Kidney (tissue), 14 donors: ENCODE results near the gene MEGF11. TPM values are rescaled to one million over a fixed set of nuclear protein-coding genes. Genes with fewer than 3 reads are reported as not detected.

Source experiments
- DNase-seq, 5 donors: peaks; one replicate each; pipeline ENCODE4 v3.0.0-alpha.2; 2013 to 2020
- FAIRE-seq: peaks from 2 replicates; lab custom pipeline; 2012; peaks lifted over from hg19 to GRCh38; lab: Jason Lieb, UNC
- H3K27ac ChIP-seq, 2 donors: one replicate each; pipeline ENCODE4 v1.7.0; 2013; ENCODE audit warnings: low read depth in 2 of 2, low read length in 2 of 2, inconsistent platforms in 1 of 2
- H3K27me3 ChIP-seq: one replicate; pipeline ENCODE4 v1.7.1; 2013; ENCODE audit warnings: low read length, inconsistent platforms; ENCODE audit not compliant: control insufficient read depth, insufficient read depth
- H3K36me3 ChIP-seq, 3 donors: one replicate each; pipeline versions ENCODE4 v1.7.0 to v1.7.1; 2013; ENCODE audit warnings: low read length in 3 of 3, control low read depth in 1 of 3, inconsistent platforms in 1 of 3; ENCODE audit not compliant: insufficient read depth in 3 of 3, control insufficient read depth in 2 of 3
- H3K4me1 ChIP-seq, 3 donors: one replicate each; pipeline versions ENCODE4 v1.7.0 to v1.7.1; 2013; ENCODE audit warnings: low read length in 3 of 3, inconsistent platforms in 1 of 3, low read depth in 1 of 3; ENCODE audit not compliant: control insufficient read depth in 2 of 3, insufficient read depth in 2 of 3
- H3K4me3 ChIP-seq, 3 donors: one replicate each; pipeline versions ENCODE4 v1.7.0 to v1.8.1; 2013; ENCODE audit warnings: low read length in 3 of 3, control low read depth in 1 of 3, inconsistent platforms in 1 of 3
- H3K9ac ChIP-seq, 3 donors: one replicate each; pipeline versions ENCODE4 v1.7.0 to v1.7.1; 2013; ENCODE audit warnings: low read length in 3 of 3, control low read depth in 1 of 3, inconsistent platforms in 1 of 3
- H3K9me3 ChIP-seq, 3 donors: one replicate each; pipeline versions ENCODE4 v1.7.0 to v1.7.1; 2013; ENCODE audit warnings: low read length in 3 of 3, control low read depth in 1 of 3, inconsistent platforms in 1 of 3; ENCODE audit not compliant: control insufficient read depth in 2 of 3, insufficient read depth in 1 of 3
- CTCF ChIP-seq: IDR thresholded peaks from 3 replicates; pipeline ENCODE4 v1.5.1; 2012; ENCODE audit warnings: mild to moderate bottlenecking, moderate library complexity, borderline replicate concordance; ENCODE audit not compliant: insufficient read depth; ENCODE audit errors: extremely low read depth
- intact Hi-C: fragments of 100-400 bp; cut with DNase I; formaldehyde crosslinking; loops from one replicate; pipeline ENCODE4 v1.11.1; 2022
- polyA plus RNA-seq: library from polyadenylated mRNA; stranded (reverse); fragments of 350-450 nt; fragmentation: Illumina TruSeq; extraction: RNeasy Lipid Tissue Mini Kit (QIAGEN cat#74804); gene quantifications from one replicate; pipeline ENCODE4 v1.2.3, GENCODE V29; 2014; ENCODE audit warnings: low read depth, low replicate concordance; ENCODE audit not compliant: insufficient read depth
- total RNA-seq: library from RNA; stranded (reverse); fragmentation: NEBNext Ultra II Directional; extraction: Animal tissue kit (Norgen Biotek cat#: 25700); gene quantifications from one replicate; pipeline ENCODE4 v1.2.1, GENCODE V29; 2021
- donor health status: control.
- donor health status: control.
- donor health status: control.
- donor health status: control.
- donor health status: control.
- donor health status: DM: yes; HTN: yes; CAD: no.
- donor health status: Normal renal cell carcinoma (clear cell type).

Gene MEGF11
- total and polyA plus RNA-seq, 2 donors from 2014 or later, result 10.4 to 41.8 TPM

- FAIRE-seq (no peak), DNase-seq (no peak)
- TF ChIP-seq CTCF, result no peak
- Histone ChIP-seq H3K27me3 (peaks cover 12% of the 10 kb centered on the region), H3K36me3 (no peaks in the 10 kb centered on the region), H3K4me3 (no peak overlapping the region), H3K4me1 (no peaks in the 10 kb centered on the region), H3K27ac (no peak overlapping the region), H3K9me3 (no peaks in the 10 kb centered on the region), H3K9ac (no peak overlapping the region)
- intact Hi-C loops, result no loop called here
These were observed 7.5 kb upstream of the MEGF11 start for GRCh38 chr15:66261056-66261455.

GRCh38 chr15:66256692-66257091 lies 3.1 kb upstream of the MEGF11 start:
- Histone ChIP-seq H3K4me3 (no peak overlapping the region), H3K27ac (no peak overlapping the region), H3K9me3 (no peaks in the 10 kb centered on the region), H3K36me3 (no peaks in the 10 kb centered on the region), H3K4me1 (peaks cover 0 to 10% (median 0%) of the 10 kb centered on the region in 3 donors), H3K9ac (no peak overlapping the region), H3K27me3 (peaks cover 33% of the 10 kb centered on the region)
- no peak for TF ChIP-seq CTCF
- intact Hi-C loops, result no loop called here
- no peak for FAIRE-seq
- DNase-seq, result no peak

- no peaks in the 10 kb centered on the region for H3K36me3 ChIP-seq
- no peak for TF ChIP-seq CTCF
- no peak overlapping the region for H3K4me3 ChIP-seq
- H3K27ac ChIP-seq, result no peak overlapping the region
- no peaks in the 10 kb centered on the region for H3K9me3 ChIP-seq
- H3K9ac ChIP-seq, result no peak overlapping the region
- H3K27me3 ChIP-seq, result peaks cover 43% of the 10 kb centered on the region
- peaks cover 0 to 10% (median 0%) of the 10 kb centered on the region in 3 donors for H3K4me1 ChIP-seq
- intact Hi-C loops, result no loop called here
- DNase-seq (no peak), FAIRE-seq (no peak)
These were observed 1.6 kb upstream of the MEGF11 start for GRCh38 chr15:66254951-66255676.
